OCI-M1 (cell line): Measurements from ENCODE around the gene THBS4.

Experiments used
- DNase-seq: peaks from one replicate; lab custom pipeline; 2025; lab: John Stamatoyannopoulos, UW

THBS4 gene

GRCh38 chr5:80048084-80048780, 13.1 kb downstream of the THBS4 start:
- no peak for DNase-seq

- DNase-seq: no peak
These were observed 17.3 kb downstream of the THBS4 start for GRCh38 chr5:80052464-80052863.

- no peak for DNase-seq
These were observed 19.5 kb downstream of the THBS4 start for GRCh38 chr5:80054682-80055081.

- no peak for DNase-seq
These were observed 20.5 kb downstream of the THBS4 start for GRCh38 chr5:80055491-80056170.

- no peak for DNase-seq
These were observed 22.0 kb downstream of the THBS4 start for GRCh38 chr5:80057099-80057498.

GRCh38 chr5:80057921-80058320, 22.8 kb downstream of the THBS4 start:
- no peak for DNase-seq

GRCh38 chr5:80059354-80059980, 24.3 kb downstream of the THBS4 start:
- DNase-seq: no peak

GRCh38 chr5:80060966-80061365, 25.8 kb downstream of the THBS4 start:
- no peak for DNase-seq

- no peak for DNase-seq
These were observed 26.4 kb downstream of the THBS4 start for GRCh38 chr5:80061547-80061946.

- DNase-seq: no peak
These were observed 29.0 kb downstream of the THBS4 start for GRCh38 chr5:80064124-80064523.

- no peak for DNase-seq
These were observed 31.9 kb downstream of the THBS4 start for GRCh38 chr5:80067016-80067415.

GRCh38 chr5:80067531-80068245, 32.5 kb downstream of the THBS4 start:
- no peak for DNase-seq

GRCh38 chr5:80068246-80068636, 33.1 kb downstream of the THBS4 start:
- no peak for DNase-seq

GRCh38 chr5:80068775-80069174, 33.6 kb downstream of the THBS4 start:
- no peak for DNase-seq

GRCh38 chr5:80069251-80069800, 34.2 kb downstream of the THBS4 start:
- no peak for DNase-seq

- DNase-seq: no peak
These were observed 34.8 kb downstream of the THBS4 start for GRCh38 chr5:80069918-80070318.

- no peak for DNase-seq
These were observed 35.3 kb downstream of the THBS4 start for GRCh38 chr5:80070338-80071056.

- DNase-seq: no peak
These were observed 36.4 kb downstream of the THBS4 start for GRCh38 chr5:80071510-80072021.

GRCh38 chr5:80072103-80073073, 37.2 kb downstream of the THBS4 start:
- no peak for DNase-seq
